Right atrium auricular region (tissue), 2 donors: ENCODE data around the gene FAM107B. TPM values are rescaled to one million over a fixed set of nuclear protein-coding genes. Genes with fewer than 3 reads are reported as not detected.

Source experiments
- DNase-seq: peaks from one replicate; pipeline ENCODE4 v3.0.0-alpha.2; 2019; ENCODE audit warnings: low spot score
- H3K27ac ChIP-seq, 2 donors: fragments of 200-600 bp; sonication (generic); 1 replicate in 1 of 2; 2 replicates in 1 of 2; pipeline ENCODE4 v1.5.1; 2016 to 2019
- H3K27me3 ChIP-seq, 2 donors: fragments of 200-600 bp; sonication (generic); one replicate each; pipeline versions ENCODE4 v1.5.1 to v1.6.0; 2017 to 2019
- H3K36me3 ChIP-seq: fragments of 200-600 bp; sonication (generic); one replicate; pipeline ENCODE4 v1.5.1; 2016
- H3K4me1 ChIP-seq, 2 donors: fragments of 200-600 bp; sonication (generic); one replicate each; pipeline versions ENCODE4 v1.5.1 to v1.6.0; 2017 to 2019
- H3K4me3 ChIP-seq, 2 donors: fragments of 200-600 bp; sonication (generic); 1 replicate in 1 of 2; 2 replicates in 1 of 2; pipeline ENCODE4 v1.5.1; 2017 to 2019; ENCODE audit warnings: mild to moderate bottlenecking in 1 of 2, moderate library complexity in 1 of 2
- H3K9me3 ChIP-seq, 2 donors: fragments of 200-600 bp; sonication (generic); one replicate each; pipeline ENCODE4 v1.5.1; 2019
- total RNA-seq, 2 donors: library from RNA; depleted of rRNA; stranded (reverse); fragments of >200 nt; gene quantifications; one replicate each; pipeline ENCODE4 v1.1.0, GENCODE V29; 2016
- TF ChIP-seq, protein P1 (sequence below), 2 donors: fragments of 200-600 bp; sonication (generic); IDR thresholded peaks; one replicate each; pipeline ENCODE4 v1.5.1; 2019; ENCODE audit warnings: antibody characterized with exemption in 2 of 2

FAM107B gene
- total RNA-seq, 2 donors from 2014 or later = 10.6 to 14.1 TPM

DNA sequence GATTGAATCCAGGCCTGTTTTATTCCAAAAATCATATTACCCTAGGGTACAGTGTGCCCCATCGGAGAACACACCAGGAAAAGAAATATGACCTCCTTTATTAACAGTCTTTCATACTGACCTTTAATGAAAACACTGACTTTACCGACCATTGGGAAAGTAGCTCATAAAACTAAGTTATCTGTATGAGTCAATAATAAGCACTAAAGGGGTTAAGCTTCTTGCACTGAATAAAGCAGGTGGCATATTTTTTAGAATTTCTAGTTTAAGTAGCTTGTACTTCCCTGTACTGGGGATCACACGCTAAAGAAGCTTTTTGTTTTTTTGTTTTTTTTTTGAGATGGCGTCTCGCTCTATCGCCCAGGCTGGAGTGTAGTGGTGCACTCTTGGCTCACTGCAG lies 199.8 kb downstream of the FAM107B start:
- Histone ChIP-seq H3K36me3 (no peaks in the 10 kb centered on the region), H3K4me3 (no peak overlapping the region), H3K27me3 (no peaks in the 10 kb centered on the region), H3K4me1 (no peaks in the 10 kb centered on the region), H3K9me3 (no peaks in the 10 kb centered on the region), H3K27ac (no peak overlapping the region)
- TF ChIP-seq, protein P1, sequence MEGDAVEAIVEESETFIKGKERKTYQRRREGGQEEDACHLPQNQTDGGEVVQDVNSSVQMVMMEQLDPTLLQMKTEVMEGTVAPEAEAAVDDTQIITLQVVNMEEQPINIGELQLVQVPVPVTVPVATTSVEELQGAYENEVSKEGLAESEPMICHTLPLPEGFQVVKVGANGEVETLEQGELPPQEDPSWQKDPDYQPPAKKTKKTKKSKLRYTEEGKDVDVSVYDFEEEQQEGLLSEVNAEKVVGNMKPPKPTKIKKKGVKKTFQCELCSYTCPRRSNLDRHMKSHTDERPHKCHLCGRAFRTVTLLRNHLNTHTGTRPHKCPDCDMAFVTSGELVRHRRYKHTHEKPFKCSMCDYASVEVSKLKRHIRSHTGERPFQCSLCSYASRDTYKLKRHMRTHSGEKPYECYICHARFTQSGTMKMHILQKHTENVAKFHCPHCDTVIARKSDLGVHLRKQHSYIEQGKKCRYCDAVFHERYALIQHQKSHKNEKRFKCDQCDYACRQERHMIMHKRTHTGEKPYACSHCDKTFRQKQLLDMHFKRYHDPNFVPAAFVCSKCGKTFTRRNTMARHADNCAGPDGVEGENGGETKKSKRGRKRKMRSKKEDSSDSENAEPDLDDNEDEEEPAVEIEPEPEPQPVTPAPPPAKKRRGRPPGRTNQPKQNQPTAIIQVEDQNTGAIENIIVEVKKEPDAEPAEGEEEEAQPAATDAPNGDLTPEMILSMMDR (IDR thresholded peaks at IDR 0.05) = no peak
- no peak for DNase-seq

- no peaks in the 10 kb centered on the region for H3K36me3 ChIP-seq
- no peak overlapping the region for H3K4me3 ChIP-seq
- no peak overlapping the region for H3K27ac ChIP-seq
- H3K27me3 ChIP-seq = no peaks in the 10 kb centered on the region
- no peaks in the 10 kb centered on the region for H3K9me3 ChIP-seq
- H3K4me1 ChIP-seq = no peaks in the 10 kb centered on the region
- DNase-seq = no peak
- TF ChIP-seq, protein P1 (IDR thresholded peaks at IDR 0.05) = no peak
Measured at GRCh38 chr10:14574291-14574690, 200.4 kb downstream of the FAM107B start.

- DNase-seq = no peak
- H3K9me3 ChIP-seq = no peaks in the 10 kb centered on the region
- H3K27ac ChIP-seq = no peak overlapping the region
- H3K4me3 ChIP-seq = no peak overlapping the region
- no peaks in the 10 kb centered on the region for H3K4me1 ChIP-seq
- no peaks in the 10 kb centered on the region for H3K27me3 ChIP-seq
- TF ChIP-seq, protein P1 (IDR thresholded peaks at IDR 0.05) = no peak
- no peaks in the 10 kb centered on the region for H3K36me3 ChIP-seq
Measured at GRCh38 chr10:14573666-14574261, 200.9 kb downstream of the FAM107B start.

- no peak overlapping the region for H3K27ac ChIP-seq
- no peaks in the 10 kb centered on the region for H3K4me1 ChIP-seq
- H3K36me3 ChIP-seq = no peaks in the 10 kb centered on the region
- no peaks in the 10 kb centered on the region for H3K27me3 ChIP-seq
- no peak for DNase-seq
- H3K4me3 ChIP-seq = no peak overlapping the region
- TF ChIP-seq, protein P1 (IDR thresholded peaks at IDR 0.05) = no peak
- no peaks in the 10 kb centered on the region for H3K9me3 ChIP-seq
Measured at GRCh38 chr10:14572811-14573210, 201.9 kb downstream of the FAM107B start.

DNA sequence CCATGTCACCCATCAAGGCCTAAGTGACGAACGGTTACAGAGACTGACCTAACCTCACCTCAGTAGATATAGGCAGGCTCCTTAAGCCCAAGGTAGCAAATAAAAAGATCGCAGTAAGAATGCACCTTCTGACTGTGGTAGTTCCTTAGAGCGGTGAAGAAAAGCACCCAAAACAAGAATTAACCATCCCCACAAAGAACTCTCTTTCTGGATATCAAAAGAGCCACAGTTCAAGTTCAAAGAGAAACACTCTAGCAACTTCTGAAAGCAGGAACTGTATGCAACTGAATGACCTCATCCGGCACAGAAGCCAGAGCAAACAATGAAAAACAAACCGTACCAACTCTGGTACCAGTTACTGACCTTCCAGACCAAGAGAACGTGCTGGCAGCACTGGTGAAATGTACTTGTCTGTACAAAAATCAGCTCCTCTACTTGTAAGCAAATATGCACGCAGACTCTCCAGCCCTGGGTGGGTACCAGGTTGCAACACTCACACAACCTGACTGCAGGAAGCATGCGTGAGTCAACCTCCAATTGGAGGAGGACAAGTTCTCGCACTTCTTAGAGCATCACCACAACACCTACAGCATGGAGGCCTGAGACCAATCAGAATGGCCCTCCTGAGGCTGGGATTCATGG lies 202.7 kb downstream of the FAM107B start:
- H3K36me3 ChIP-seq = no peaks in the 10 kb centered on the region
- H3K9me3 ChIP-seq = no peaks in the 10 kb centered on the region
- no peak for DNase-seq
- TF ChIP-seq, protein P1 (IDR thresholded peaks at IDR 0.05) = no peak
- no peaks in the 10 kb centered on the region for H3K27me3 ChIP-seq
- peak overlapping the region in 1 of 2 donors; percentile 6 for H3K27ac ChIP-seq
- H3K4me3 ChIP-seq = no peak overlapping the region
- no peaks in the 10 kb centered on the region for H3K4me1 ChIP-seq
